GM18951 (cell line): ENCODE data around the gene MEX3A.

Source experiments
- POLR2A ChIP-seq: IDR thresholded peaks from 4 replicates; pipeline ENCODE4 v1.6.1; 2011; ENCODE audit warnings: mild to moderate bottlenecking; ENCODE audit not compliant: insufficient read length, insufficient read depth; ENCODE audit errors: extremely low read depth
- in situ Hi-C: fragments of 300-500 bp; cut with MboI; formaldehyde crosslinking; loops from one replicate; pipeline ENCODE4 v1.12.0; 2022; ENCODE audit warnings: low sequenced_read_pairs, mixed read lengths, inconsistent platforms; ENCODE audit not compliant: unreplicated experiment

The MEX3A gene

DNA sequence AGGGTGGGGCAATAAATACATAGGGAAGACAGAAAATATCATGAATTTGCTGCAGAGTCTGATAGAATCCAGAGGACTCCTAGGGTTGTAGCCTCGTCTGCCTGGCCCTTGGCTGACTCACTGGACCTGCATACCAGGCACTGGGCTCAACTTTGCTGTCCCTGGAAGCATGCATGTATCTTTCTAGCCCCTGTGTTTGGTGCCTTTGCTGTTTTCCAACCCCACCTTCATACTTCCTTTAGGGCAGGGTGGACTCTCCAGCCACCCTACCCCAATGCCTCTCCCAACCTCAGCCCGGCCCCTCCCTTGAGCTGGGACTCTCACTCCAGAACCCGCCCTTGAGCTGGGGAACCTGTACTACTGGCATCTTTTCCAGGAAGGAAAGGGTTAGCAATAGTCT, 20.1 kb downstream of the MEX3A start:
- in situ Hi-C loops: no loop called here
- TF ChIP-seq POLR2A: no peak

GRCh38 chr1:156060937-156061636, 21.2 kb downstream of the MEX3A start, which contains the start of gene RAB25:
TSS of gene RAB25 (plus strand) at chr1:156061160. CDS start at chr1:156061401, 241 bp downstream.
- TF ChIP-seq POLR2A: no peak
- in situ Hi-C loops: no loop called here

GRCh38 chr1:156056326-156056849, 25.9 kb downstream of the MEX3A start:
- in situ Hi-C loops: no loop called here
- TF ChIP-seq POLR2A: no peak

- TF ChIP-seq POLR2A: no peak
- in situ Hi-C loops: no loop called here
These were observed 26.8 kb downstream of the MEX3A start for GRCh38 chr1:156055281-156056048.

- TF ChIP-seq POLR2A: peak; percentile 78
These were observed 27.6 kb downstream of the MEX3A start, which contains the start of gene LAMTOR2 for GRCh38 chr1:156054500-156055280. TSS of gene LAMTOR2 (plus strand) at chr1:156054782. CDS start at chr1:156054890, 108 bp downstream.

DNA sequence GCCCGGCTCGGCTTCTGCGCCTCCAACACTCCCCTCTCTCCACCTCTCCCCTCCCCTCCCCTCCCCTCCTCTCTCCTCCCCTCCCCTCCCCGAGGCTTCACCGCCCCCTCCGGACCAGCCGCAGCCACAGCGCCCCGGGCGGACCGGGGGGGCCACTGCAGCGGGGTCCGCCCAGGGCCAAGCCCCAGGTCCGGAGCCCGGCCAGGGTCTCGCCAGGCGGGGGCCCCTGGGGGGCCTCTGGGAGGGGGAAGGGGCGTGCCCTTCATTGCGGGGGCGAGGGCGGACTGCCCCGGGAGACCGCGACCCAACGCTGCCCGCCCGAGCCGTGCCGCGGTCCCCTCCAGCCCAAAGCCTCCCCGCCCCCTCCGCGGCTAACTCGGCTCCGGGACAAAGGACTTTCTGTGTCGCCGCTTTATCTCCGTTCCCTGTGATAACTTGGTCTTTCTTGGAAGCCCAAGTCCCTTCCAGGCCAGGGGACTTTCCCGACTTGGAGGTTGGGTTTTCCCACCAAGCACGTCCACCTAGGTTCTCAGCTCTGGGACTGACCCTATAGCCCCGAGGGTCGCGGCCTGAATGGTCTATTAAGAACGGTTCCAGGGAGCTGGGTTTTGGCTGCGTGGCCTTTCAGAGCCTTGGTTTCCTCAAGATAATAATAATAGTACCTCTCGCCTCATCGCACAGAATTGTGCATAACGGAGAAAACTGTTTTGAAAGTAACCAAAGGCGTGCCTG, 28.3 kb downstream of the MEX3A start, which contains the start of gene UBQLN4:
UBQLN4 (minus strand) TSS at position 31 of the 732 bp plus-strand sequence. CDS start 97 bp downstream, outside the sequence.
- in situ Hi-C loops: no loop called here
- TF ChIP-seq POLR2A: peak; percentile 36

More at GRCh38 chr1:156054500-156055280, 27.6 kb downstream of the MEX3A start, which contains the start of gene LAMTOR2:
- in situ Hi-C loops: no loop called here

DNA sequence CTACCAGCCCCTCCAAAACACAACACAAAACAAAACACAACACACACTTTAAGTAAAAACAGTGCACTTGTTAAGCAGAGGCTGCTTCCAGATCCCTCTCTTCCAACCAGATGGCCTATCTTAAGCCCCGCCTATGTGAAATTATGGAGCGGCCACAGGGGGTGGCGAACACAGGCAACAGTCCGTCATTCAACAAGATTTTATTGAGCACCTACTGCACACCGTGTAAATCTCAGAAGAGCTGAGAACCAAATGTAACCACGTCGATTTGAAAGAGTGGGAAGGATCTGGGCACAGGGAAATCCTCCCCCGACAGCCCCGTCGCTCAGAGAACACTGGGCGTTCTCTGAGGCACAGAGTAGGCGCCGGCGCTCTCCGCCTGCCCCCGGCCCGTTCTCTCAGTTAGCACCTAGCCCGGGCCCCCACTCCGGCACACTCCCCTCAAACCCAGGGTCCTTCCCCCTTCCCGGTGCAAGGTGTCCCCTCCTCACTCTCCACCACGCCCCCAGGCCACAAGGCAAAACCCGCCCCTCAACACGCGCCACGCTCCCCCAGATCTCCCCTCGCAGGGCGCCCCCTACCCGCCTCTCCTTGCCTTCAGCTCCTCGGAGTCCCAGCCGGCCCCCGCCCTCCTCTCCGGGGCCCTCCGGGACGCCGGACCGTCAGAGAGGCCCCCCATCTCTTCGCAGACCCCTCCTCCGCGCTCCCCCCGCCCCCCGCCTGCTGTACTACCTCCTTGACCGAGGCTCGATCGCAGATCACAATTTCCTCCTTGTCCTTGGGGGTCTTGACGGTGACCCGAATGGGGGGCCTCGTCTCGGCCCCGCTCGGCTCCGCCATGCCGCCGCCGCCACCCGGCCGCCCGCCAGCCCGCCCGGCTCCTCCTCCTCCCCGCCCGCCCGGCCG, 29.1 kb downstream of the MEX3A start:
- in situ Hi-C loops: no loop called here

GRCh38 chr1:156051011-156051725, 31.1 kb downstream of the MEX3A start:
- in situ Hi-C loops: no loop called here
- TF ChIP-seq POLR2A: no peak

More for the DNA sequence above, 29.1 kb downstream of the MEX3A start:
- TF ChIP-seq POLR2A: peak; percentile 41

GRCh38 chr1:156050376-156050775, 31.9 kb downstream of the MEX3A start:
- in situ Hi-C loops: no loop called here

DNA sequence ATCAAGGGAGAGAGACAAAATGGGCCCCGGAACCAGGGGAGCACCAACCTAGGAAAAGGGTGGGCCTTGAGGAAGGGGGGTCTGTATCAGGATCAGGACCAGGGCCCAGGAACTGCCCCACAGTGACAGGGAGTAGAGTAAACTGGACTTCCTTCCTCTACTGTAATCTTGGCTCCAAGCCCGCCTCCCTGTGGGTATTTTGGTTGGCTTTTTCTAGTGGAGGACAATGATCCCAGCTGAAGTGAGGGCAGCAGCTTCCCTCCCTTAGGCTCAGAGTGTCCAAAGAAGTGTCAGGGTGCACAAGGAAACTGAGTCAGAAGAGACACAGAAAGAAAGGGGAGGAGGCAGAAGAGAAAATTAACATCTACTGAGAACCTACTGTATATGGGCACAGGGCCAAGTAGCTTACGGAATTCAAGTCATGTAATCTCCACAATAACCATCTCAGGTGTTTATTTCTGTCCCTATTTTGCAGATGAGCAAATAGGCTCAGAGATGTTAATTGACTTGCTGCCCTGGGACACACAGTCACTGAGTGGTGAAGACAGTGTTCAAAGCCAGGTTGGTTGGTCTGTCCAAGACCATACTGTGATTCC, 33.5 kb downstream of the MEX3A start:
- no peak for TF ChIP-seq POLR2A
- in situ Hi-C loops: no loop called here

More at GRCh38 chr1:156050376-156050775, 31.9 kb downstream of the MEX3A start:
- TF ChIP-seq POLR2A: no peak

DNA sequence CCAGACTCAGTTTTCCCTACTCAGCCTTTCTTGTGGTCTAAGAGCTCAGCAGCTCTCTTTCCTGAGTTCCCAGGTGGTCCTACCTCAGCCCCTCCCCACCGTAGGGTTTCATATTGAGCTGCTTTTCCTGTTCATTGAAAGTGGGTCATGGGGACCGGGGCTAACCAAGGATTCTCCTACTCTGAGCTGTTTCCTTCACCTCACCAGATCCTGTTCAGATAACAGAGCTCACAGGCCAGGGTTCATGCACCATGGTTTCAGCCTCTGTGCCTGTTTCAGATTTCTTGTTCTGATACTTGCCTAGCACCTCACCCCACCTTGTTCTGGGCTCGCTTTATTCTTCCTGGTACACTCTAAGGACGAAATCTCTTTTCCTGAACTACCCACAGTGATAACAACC, 37.2 kb downstream of the MEX3A start:
- in situ Hi-C loops: no loop called here

More for the DNA sequence above, 37.2 kb downstream of the MEX3A start:
- TF ChIP-seq POLR2A: no peak
